K562 (cell line): Measurements from ENCODE around the gene HSP90AA1. TPM values are rescaled to one million over a fixed set of nuclear protein-coding genes. Genes with fewer than 3 reads are reported as not detected.

ENCODE experiments used
- ATAC-seq: fragments of 200-7000 bp; cut with Tn5 transposase; 3 replicates; pipeline ENCODE4 v1.9.1; 2020; ENCODE audit warnings: moderate library complexity
- BruUV-seq: library from RNA; stranded (reverse); fragments of 400-500 nt; replicated peaks from 2 replicates; lab custom pipeline; 2021; lab: Mats Ljungman, UMichigan
- CTCF ChIA-PET: fragments of 300-600 bp; formaldehyde crosslinking; extraction: SDS; loops from one replicate; lab custom pipeline; 2021; ENCODE audit warnings: low intra/inter-chr PET ratio; lab: Yijun Ruan, JAX
- POLR2A ChIA-PET: fragments of 300-600, 350-650 bp; sonication (Branson Sonifier 250); formaldehyde crosslinking; extraction: SDS; loops from one replicate; lab custom pipeline; 2021; ENCODE audit warnings: antibody characterized with exemption, inconsistent platforms; lab: Yijun Ruan, JAX
- DNase-seq, 4 experiments: peaks; one replicate each; pipeline versions ENCODE4 v3.0.0 to v3.0.0-alpha.2; 2011 to 2018; ENCODE audit warnings: low spot score in 3 of 4, mixed read lengths in 3 of 4; ENCODE audit errors: extremely low read depth in 1 of 4
- FAIRE-seq: peaks from 2 replicates; lab custom pipeline; 2011; peaks lifted over from hg19 to GRCh38; lab: Jason Lieb, UNC
- H2AFZ ChIP-seq: 2 replicates; pipeline ENCODE4 v1.6.0; 2011; ENCODE audit warnings: low read depth, low read length, control low read depth, inconsistent platforms
- H3K27ac ChIP-seq: fragments of 200-600 bp; 3 replicates; pipeline ENCODE4 v1.8.0; 2011; ENCODE audit warnings: low read depth, mild to moderate bottlenecking, control low read depth, inconsistent platforms, low read length, moderate library complexity, mixed read lengths; ENCODE audit errors: extremely low read depth
- H3K27me3 ChIP-seq, 2 experiments: fragments of 300-600 bp in 1 of 2; 2 replicates in 1 of 2; 3 replicates in 1 of 2; pipeline versions ENCODE4 v1.6.0 to v1.8.0; 2011; ENCODE audit warnings: inconsistent platforms in 2 of 2, low read length in 2 of 2, mild to moderate bottlenecking in 1 of 2, mixed read lengths in 1 of 2, moderate library complexity in 1 of 2; ENCODE audit not compliant: control insufficient read depth in 2 of 2, insufficient read depth in 2 of 2
- H3K36me3 ChIP-seq: fragments of 300-600 bp; 3 replicates; pipeline ENCODE4 v1.8.0; 2011; ENCODE audit warnings: mild to moderate bottlenecking, low read length, inconsistent platforms; ENCODE audit not compliant: control insufficient read depth, insufficient read depth
- H3K4me1 ChIP-seq, 2 experiments: fragments of 200-600 bp in 1 of 2; replicated peaks in 1 of 2; 2 replicates in 1 of 2; 3 replicates in 1 of 2; pipeline versions ENCODE4 v1.5.1 to v1.8.0; 2011; ENCODE audit warnings: inconsistent platforms in 2 of 2, low read length in 2 of 2, mild to moderate bottlenecking in 1 of 2, mixed read lengths in 1 of 2, moderate library complexity in 1 of 2; ENCODE audit not compliant: control insufficient read depth in 2 of 2, insufficient read depth in 2 of 2
- H3K4me2 ChIP-seq: 2 replicates; pipeline ENCODE4 v1.6.1; 2011; ENCODE audit warnings: low read length, control low read depth, inconsistent platforms, mixed read lengths; ENCODE audit not compliant: insufficient read depth
- H3K4me3 ChIP-seq: fragments of 200-600 bp; sonication (generic), shearing (Covaris generic); 2 replicates; pipeline ENCODE4 v1.5.1; 2016; ENCODE audit warnings: control low read depth, inconsistent platforms
- H3K79me2 ChIP-seq: fragments of 200-600 bp; 3 replicates; pipeline ENCODE4 v1.8.0; 2011; ENCODE audit warnings: low read length, inconsistent platforms; ENCODE audit not compliant: control insufficient read depth, insufficient read depth
- H3K9ac ChIP-seq, 2 experiments: 2 replicates each; pipeline versions ENCODE4 v1.6.0 to v1.6.1; 2011; ENCODE audit warnings: low read depth in 2 of 2, low read length in 2 of 2, control low read depth in 1 of 2, inconsistent platforms in 1 of 2, mild to moderate bottlenecking in 1 of 2, mixed read lengths in 1 of 2; ENCODE audit not compliant: insufficient read depth in 1 of 2
- H3K9me1 ChIP-seq: one replicate; pipeline ENCODE4 v1.6.0; 2011; ENCODE audit warnings: inconsistent platforms, mild to moderate bottlenecking, low read length, moderate library complexity; ENCODE audit not compliant: control insufficient read depth, insufficient read depth
- H3K9me3 ChIP-seq: replicated peaks from 2 replicates; pipeline ENCODE4 v1.5.1; 2011; ENCODE audit warnings: low read depth, low read length, inconsistent platforms; ENCODE audit not compliant: control insufficient read depth, insufficient read depth
- H4K20me1 ChIP-seq: replicated peaks from 2 replicates; pipeline ENCODE4 v1.6.1; 2011; ENCODE audit warnings: low read length, inconsistent platforms, mixed read lengths; ENCODE audit not compliant: control insufficient read depth, insufficient read depth
- E2F3 ChIP-seq: fragments of 250-450 bp; sonication (Bioruptor Pico); IDR thresholded peaks from 2 replicates; pipeline ENCODE4 v1.4.0; 2020; ENCODE audit warnings: mild to moderate bottlenecking
- RBBP5 ChIP-seq: fragments of 200-600 bp; sonication (generic); IDR thresholded peaks from 2 replicates; pipeline ENCODE4 v1.6.1; 2012; ENCODE audit warnings: borderline replicate concordance, mild to moderate bottlenecking, low read length, control low read depth, inconsistent platforms; ENCODE audit not compliant: insufficient read depth, poor library complexity, severe bottlenecking
- THAP7 ChIP-seq: fragments of 250-450 bp; sonication (Bioruptor Pico); IDR thresholded peaks from 2 replicates; pipeline ENCODE4 v1.5.0; 2021
- WGBS: fragments of 100-300 bp; shearing (Covaris generic); methylation state at CpG from one replicate; pipeline ENCODE4 v1.1.6; 2016; ENCODE audit warnings: low coverage, mixed read lengths; ENCODE audit not compliant: insufficient coverage; ENCODE audit errors: missing lambda C conversion rate; 5-methylcytosine and 5-hydroxymethylcytosine counted together
- in situ Hi-C: fragments of 300-500 bp; cut with MboI; formaldehyde crosslinking; loops from 4 replicates; pipeline ENCODE4 v1.15.0; 2018; ENCODE audit warnings: inconsistent platforms, mixed read lengths
- intact Hi-C: fragments of 100-400 bp; cut with micrococcal nuclease; formaldehyde crosslinking; loops from 2 replicates; pipeline ENCODE4 v1.14.2; 2022
- polyA plus RNA-seq, 8 experiments: library from polyadenylated mRNA; depleted of rRNA in 4 of 8; stranded (reverse) in 5 of 8; unstranded in 3 of 8; fragments of >200 nt; fragmentation: Nextera tagmentation in 2 of 8; fragmentation: Illumina TruSeq in 1 of 8; extraction: Ambion mirVana in 2 of 8; extraction: Trizol in 1 of 8; gene quantifications; 2 replicates each; pipeline versions ENCODE4 v1.2.1 to v1.2.3, GENCODE V29; 2011 to 2014; ENCODE audit warnings: inconsistent platforms in 1 of 8, missing spikeins in 1 of 8
- total RNA-seq, 7 experiments: library from RNA; depleted of rRNA in 6 of 7; stranded (reverse); fragments of >200 nt in 6 of 7; fragmentation: Illumina TruSeq in 2 of 7; extraction: Trizol in 2 of 7; gene quantifications; 2 replicates each; pipeline versions ENCODE4 v1.2.1 to v1.2.3, GENCODE V29; 2011 to 2021; ENCODE audit warnings: low replicate concordance in 1 of 7
- TF ChIP-seq, protein P1 (sequence below): sonication (generic); formaldehyde crosslinking; IDR thresholded peaks from 2 replicates; pipeline ENCODE4 v1.8.1; 2023; ENCODE audit warnings: mild to moderate bottlenecking, missing genetic modification reagents

Gene HSP90AA1
- total and polyA plus RNA-seq, 9 of the 15 experiments (the other 6 are each of a cell fraction or from before 2014, with no cell fraction given) = 377 to 1,731 (median 879) TPM

DNA sequence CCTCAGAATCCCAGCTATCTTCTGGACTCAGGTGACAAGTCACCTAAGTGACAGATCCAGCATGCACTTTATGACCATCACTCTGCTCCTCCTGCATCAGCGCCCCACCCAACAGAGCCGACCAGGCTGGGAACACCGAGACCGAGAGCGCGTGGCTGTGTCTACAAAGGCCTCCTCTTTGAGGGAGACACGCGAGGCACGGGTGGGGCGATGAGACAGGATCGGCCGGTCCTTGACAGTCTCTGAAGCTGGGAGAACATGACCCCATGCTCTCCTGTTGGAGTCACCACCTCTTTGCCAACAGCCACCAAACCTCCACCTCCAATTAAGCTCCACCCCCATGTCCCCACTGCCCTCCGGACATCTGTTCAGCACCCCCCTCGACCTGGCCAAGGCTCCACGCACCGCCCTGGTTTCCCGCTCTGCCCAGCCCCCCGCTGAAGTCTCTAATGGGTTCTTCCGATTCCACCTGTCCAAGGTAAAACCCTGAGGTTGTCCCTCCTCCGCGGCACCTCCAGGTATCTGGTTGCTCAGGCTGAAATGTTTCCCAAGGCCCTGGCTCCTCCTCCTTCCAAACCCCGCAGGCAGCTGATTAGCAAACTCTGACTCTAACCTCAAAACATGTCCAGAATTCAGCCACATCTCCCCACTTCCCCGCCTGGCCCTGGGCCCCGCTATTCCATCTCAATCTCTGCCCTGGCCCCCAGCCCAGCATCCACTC is 31.5 kb downstream of the HSP90AA1 start:
- intact Hi-C loops = no loop called here
- DNase-seq (no peak), ATAC-seq (peak; percentile 31), FAIRE-seq (no peak)
- 57% methylated on average over 14 of the region's 24 CpGs for WGBS
- CTCF ChIA-PET = interaction anchor here (0.5 to 1.0 kb wide), 2 partner anchors 13 to 42 kb away, joined by 3 read pairs; no protein-coding TSS in a partner anchor
- no TSS peak for BruUV-seq
- Histone ChIP-seq H3K9me1 (no peaks in the 10 kb centered on the region), H2AFZ (no peak overlapping the region), H4K20me1 (no peaks in the 10 kb centered on the region), H3K4me2 (no peak overlapping the region), H3K4me3 (no peak overlapping the region), H3K27ac (no peak overlapping the region), H3K79me2 (no peaks in the 10 kb centered on the region), H3K36me3 (peaks cover 18% of the 10 kb centered on the region; the same call in 1 of the 3 replicates), H3K27me3 (no peaks in the 10 kb centered on the region), H3K9ac (peak overlapping the region in 1 of 2 experiments; percentile 58; a peak in 2 of 4 replicates), H3K4me1 (peaks cover 0 to 19% of the 10 kb centered on the region in 2 experiments; a peak in 2 of 5 replicates), H3K9me3 (no peaks in the 10 kb centered on the region)
- POLR2A ChIA-PET = interaction anchor here (0.6 to 0.9 kb wide), 2 partner anchors 8 to 9 kb away, joined by 3 read pairs; no protein-coding TSS in a partner anchor
- TF ChIP-seq THAP7 (CRISPR knock-in tag) (no peak), RBBP5 (no peak), E2F3 (CRISPR knock-in tag) (no peak)
- TF ChIP-seq, protein P1, sequence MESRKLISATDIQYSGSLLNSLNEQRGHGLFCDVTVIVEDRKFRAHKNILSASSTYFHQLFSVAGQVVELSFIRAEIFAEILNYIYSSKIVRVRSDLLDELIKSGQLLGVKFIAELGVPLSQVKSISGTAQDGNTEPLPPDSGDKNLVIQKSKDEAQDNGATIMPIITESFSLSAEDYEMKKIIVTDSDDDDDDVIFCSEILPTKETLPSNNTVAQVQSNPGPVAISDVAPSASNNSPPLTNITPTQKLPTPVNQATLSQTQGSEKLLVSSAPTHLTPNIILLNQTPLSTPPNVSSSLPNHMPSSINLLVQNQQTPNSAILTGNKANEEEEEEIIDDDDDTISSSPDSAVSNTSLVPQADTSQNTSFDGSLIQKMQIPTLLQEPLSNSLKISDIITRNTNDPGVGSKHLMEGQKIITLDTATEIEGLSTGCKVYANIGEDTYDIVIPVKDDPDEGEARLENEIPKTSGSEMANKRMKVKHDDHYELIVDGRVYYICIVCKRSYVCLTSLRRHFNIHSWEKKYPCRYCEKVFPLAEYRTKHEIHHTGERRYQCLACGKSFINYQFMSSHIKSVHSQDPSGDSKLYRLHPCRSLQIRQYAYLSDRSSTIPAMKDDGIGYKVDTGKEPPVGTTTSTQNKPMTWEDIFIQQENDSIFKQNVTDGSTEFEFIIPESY = 0 out of 2 replicates have a peak, but pooled peaks have one; percentile 15
- in situ Hi-C loops = no loop called here
